Activated naive CD4-positive, alpha-beta T cell (primary cell): ENCODE measurements around the gene FOXK2.
"Not testable (repeated sequence)": the region's sequence is repeated elsewhere in the genome, so short reads cannot be mapped to it uniquely, and the experiment has no call there.

Experiments
- DNase-seq, 4 experiments: peaks; one replicate each; lab custom pipeline; 2025; lab: John Stamatoyannopoulos, UW

The FOXK2 gene

GRCh38 chr17:82564241-82564640 lies 44.7 kb downstream of the FOXK2 start:
- no peak for DNase-seq

- DNase-seq, result no peak
Observed at GRCh38 chr17:82565551-82565950, 46.0 kb downstream of the FOXK2 start.

GRCh38 chr17:82566129-82566960 lies 46.8 kb downstream of the FOXK2 start:
- DNase-seq, result no peak

- DNase-seq, result no peak
Observed at GRCh38 chr17:82567286-82567685, 47.8 kb downstream of the FOXK2 start.

- no peak for DNase-seq
Observed at GRCh38 chr17:82568997-82569393, 49.5 kb downstream of the FOXK2 start.

- DNase-seq, result no peak
Observed at GRCh38 chr17:82569621-82570020, 50.1 kb downstream of the FOXK2 start.

- DNase-seq, result no peak
Observed at GRCh38 chr17:82570277-82570676, 50.7 kb downstream of the FOXK2 start.

- no peak for DNase-seq
Observed at GRCh38 chr17:82571855-82572254, 52.3 kb downstream of the FOXK2 start.

GRCh38 chr17:82574041-82574440 lies 54.5 kb downstream of the FOXK2 start:
- DNase-seq, result no peak

- not testable (repeated sequence) for DNase-seq
Observed at GRCh38 chr17:82575581-82576221, 56.2 kb downstream of the FOXK2 start.

GRCh38 chr17:82577300-82577699 lies 57.8 kb downstream of the FOXK2 start:
- no peak for DNase-seq

- not testable (repeated sequence) for DNase-seq
Observed at GRCh38 chr17:82579969-82580368, 60.4 kb downstream of the FOXK2 start.

GRCh38 chr17:82582213-82582612 lies 62.7 kb downstream of the FOXK2 start:
- DNase-seq, result no peak

- no peak for DNase-seq
Observed at GRCh38 chr17:82582709-82583108, 63.2 kb downstream of the FOXK2 start.

- peak in 1 of 4 experiments; percentile 13 for DNase-seq
Observed at GRCh38 chr17:82583720-82584234, 64.2 kb downstream of the FOXK2 start.

GRCh38 chr17:82585935-82586575 lies 66.5 kb downstream of the FOXK2 start:
- DNase-seq, result peak in 2 of 4 experiments; percentile 11 to 20

GRCh38 chr17:82586576-82587233 lies 67.2 kb downstream of the FOXK2 start:
- DNase-seq, result no peak

GRCh38 chr17:82587234-82588086 lies 67.9 kb downstream of the FOXK2 start:
- no peak for DNase-seq

GRCh38 chr17:82588266-82589175 lies 69.0 kb downstream of the FOXK2 start:
- DNase-seq, result no peak

GRCh38 chr17:82589851-82590180 lies 70.3 kb downstream of the FOXK2 start:
- DNase-seq, result no peak
